Measurements from ENCODE around the gene AP2A2.

The AP2A2 gene

DNA sequence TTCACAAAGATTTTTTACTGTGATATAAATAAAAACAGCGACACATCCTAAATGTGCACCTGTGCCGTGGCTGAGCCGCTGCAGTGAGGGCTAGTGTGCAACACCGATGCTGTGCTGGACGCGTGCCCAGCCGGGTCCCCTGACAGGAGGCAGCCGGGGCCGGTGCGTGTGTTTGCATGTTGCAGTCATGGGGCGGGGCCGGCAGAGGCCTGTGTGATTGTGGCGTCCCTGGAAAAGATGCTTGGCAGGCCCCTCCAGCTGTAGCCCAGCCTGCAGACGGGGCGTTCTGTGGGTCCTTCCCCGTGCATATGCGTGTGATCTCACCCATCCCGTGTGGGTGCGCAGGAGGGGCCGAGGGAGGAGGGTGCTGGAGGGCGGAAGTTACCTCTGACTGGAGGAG lies 80.3 kb downstream of the AP2A2 start:
- ChIA-PET CTCF (no interaction called here), POLR2A (no interaction called here)
- H3K27me3 ChIP-seq (replicated peaks in 2 of 5; ENCODE audit: control insufficient read depth in 4 of 5, insufficient read depth in 5 of 5, low read length in 4 of 5), result no peaks in the 10 kb centered on the region
- no peak for DNase-seq
- no peaks in the 10 kb centered on the region for H3K9me3 ChIP-seq (ENCODE audit: control extremely low read depth in 1 of 5, control insufficient read depth in 4 of 5, insufficient read depth in 2 of 5, low read depth in 1 of 5, low read length in 4 of 5)
- peaks cover 11 to 82% (median 56%) of the 10 kb centered on the region in 4 experiments for H3K36me3 ChIP-seq (ENCODE audit: control insufficient read depth in 4 of 4, insufficient read depth in 4 of 4, low read length in 3 of 4)
- no peaks in the 10 kb centered on the region for H3K4me1 ChIP-seq (ENCODE audit: control extremely low read depth in 1 of 4, control insufficient read depth in 4 of 4, insufficient read depth in 4 of 4, low read length in 3 of 4)
- WGBS (ENCODE audit: insufficient coverage), result 96% methylated on average over 17 of the region's 21 CpGs
- no peak overlapping the region for H3K4me3 ChIP-seq (ENCODE audit: control insufficient read depth in 1 of 7, extremely low read depth in 1 of 7, insufficient read depth in 4 of 7, low read depth in 2 of 7, low read length in 6 of 7)
- no peak overlapping the region for H3K27ac ChIP-seq (ENCODE audit: insufficient read depth in 1 of 2, low read depth in 1 of 2, low read length in 2 of 2, poor library complexity in 1 of 2, severe bottlenecking in 2 of 2)

DNA sequence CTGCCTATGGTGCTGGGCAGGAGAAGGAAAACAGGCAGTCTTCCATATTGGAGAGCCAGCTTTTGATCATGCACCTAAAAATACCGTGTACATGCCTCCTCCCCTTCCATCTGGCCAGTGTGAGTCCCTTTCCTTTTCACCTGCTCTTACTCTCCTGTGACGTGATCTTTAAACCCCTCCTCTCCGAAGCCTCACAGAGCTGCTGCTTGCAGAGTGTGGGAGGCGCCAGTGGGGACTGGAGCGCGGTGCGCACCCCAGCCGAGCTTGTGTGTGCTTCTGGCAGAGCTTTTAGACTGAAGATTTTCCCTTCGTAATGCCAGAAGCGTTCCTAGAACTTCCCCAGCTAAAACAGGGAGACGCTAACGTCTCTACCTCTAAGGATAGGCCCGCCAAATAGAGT lies 81.1 kb downstream of the AP2A2 start:
- ChIA-PET POLR2A (no interaction called here), CTCF (no interaction called here)
- Histone ChIP-seq H3K27ac (ENCODE audit: insufficient read depth in 1 of 2, low read depth in 1 of 2, low read length in 2 of 2, poor library complexity in 1 of 2, severe bottlenecking in 2 of 2) (no peak overlapping the region), H3K4me3 (ENCODE audit: control insufficient read depth in 1 of 7, extremely low read depth in 1 of 7, insufficient read depth in 4 of 7, low read depth in 2 of 7, low read length in 6 of 7) (no peak overlapping the region), H3K9me3 (ENCODE audit: control extremely low read depth in 1 of 5, control insufficient read depth in 4 of 5, insufficient read depth in 2 of 5, low read depth in 1 of 5, low read length in 4 of 5) (no peaks in the 10 kb centered on the region), H3K4me1 (ENCODE audit: control extremely low read depth in 1 of 4, control insufficient read depth in 4 of 4, insufficient read depth in 4 of 4, low read length in 3 of 4) (no peaks in the 10 kb centered on the region), H3K27me3 (replicated peaks in 2 of 5; ENCODE audit: control insufficient read depth in 4 of 5, insufficient read depth in 5 of 5, low read length in 4 of 5) (no peaks in the 10 kb centered on the region), H3K36me3 (ENCODE audit: control insufficient read depth in 4 of 4, insufficient read depth in 4 of 4, low read length in 3 of 4) (peaks cover 11 to 82% (median 57%) of the 10 kb centered on the region in 4 experiments)
- no peak for DNase-seq
- WGBS (ENCODE audit: insufficient coverage), result 96% methylated on average over 13 of the region's 13 CpGs

- Histone ChIP-seq H3K27ac (ENCODE audit: insufficient read depth in 1 of 2, low read depth in 1 of 2, low read length in 2 of 2, poor library complexity in 1 of 2, severe bottlenecking in 2 of 2) (no peak overlapping the region), H3K4me1 (ENCODE audit: control extremely low read depth in 1 of 4, control insufficient read depth in 4 of 4, insufficient read depth in 4 of 4, low read length in 3 of 4) (no peaks in the 10 kb centered on the region), H3K36me3 (ENCODE audit: control insufficient read depth in 4 of 4, insufficient read depth in 4 of 4, low read length in 3 of 4) (peaks cover 9 to 80% (median 57%) of the 10 kb centered on the region in 4 experiments), H3K4me3 (ENCODE audit: control insufficient read depth in 1 of 7, extremely low read depth in 1 of 7, insufficient read depth in 4 of 7, low read depth in 2 of 7, low read length in 6 of 7) (no peak overlapping the region), H3K27me3 (replicated peaks in 2 of 5; ENCODE audit: control insufficient read depth in 4 of 5, insufficient read depth in 5 of 5, low read length in 4 of 5) (no peaks in the 10 kb centered on the region), H3K9me3 (ENCODE audit: control extremely low read depth in 1 of 5, control insufficient read depth in 4 of 5, insufficient read depth in 2 of 5, low read depth in 1 of 5, low read length in 4 of 5) (no peaks in the 10 kb centered on the region)
- ChIA-PET CTCF (interaction anchor here (1.2 kb wide), 1 partner anchor 8 kb away, joined by 3 read pairs; no protein-coding TSS in a partner anchor), POLR2A (no interaction called here)
- no peak for DNase-seq
- 97% methylated on average over 10 of the region's 10 CpGs for WGBS (ENCODE audit: insufficient coverage)
Observed at GRCh38 chr11:1007279-1007678, 81.6 kb downstream of the AP2A2 start.

DNA sequence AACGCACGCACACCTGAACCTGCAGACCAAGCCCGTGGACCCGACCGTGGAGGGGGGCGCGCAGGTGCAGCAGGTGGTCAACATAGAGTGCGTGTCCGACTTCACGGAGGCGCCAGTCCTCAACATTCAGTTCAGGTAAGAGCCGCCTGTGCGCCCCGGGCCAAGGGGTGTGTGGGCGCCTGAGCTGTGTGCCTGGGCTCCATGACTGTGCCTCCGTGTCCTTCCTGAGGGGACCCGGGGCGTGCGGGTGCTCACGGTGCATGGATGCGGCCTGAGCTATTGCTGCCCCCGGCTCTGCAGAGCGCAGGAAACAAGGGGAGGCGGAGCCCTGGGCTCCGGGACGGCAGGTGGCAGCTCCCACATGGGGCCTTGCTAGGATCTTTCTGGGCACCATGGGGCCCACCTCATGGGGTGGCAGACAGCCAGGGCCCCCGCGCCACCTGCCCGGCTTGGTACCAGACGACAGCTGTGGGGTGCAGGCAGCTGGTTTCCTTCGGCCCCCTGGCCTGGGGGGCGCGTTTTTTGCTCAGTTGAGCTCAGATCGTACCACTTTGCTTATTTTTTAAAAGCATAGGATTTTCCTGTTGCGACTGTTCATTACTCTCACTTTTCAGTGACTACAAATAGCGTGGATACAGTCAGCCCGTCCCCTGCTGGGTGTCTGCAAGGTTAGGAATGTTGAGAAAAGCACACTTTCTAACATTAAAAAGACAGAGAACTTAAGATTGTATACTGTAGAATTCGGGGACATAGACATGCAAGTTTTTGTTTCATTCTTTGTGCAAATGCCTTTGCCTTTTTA lies 82.5 kb downstream of the AP2A2 start:
- Histone ChIP-seq H3K4me1 (ENCODE audit: control extremely low read depth in 1 of 4, control insufficient read depth in 4 of 4, insufficient read depth in 4 of 4, low read length in 3 of 4) (no peaks in the 10 kb centered on the region), H3K36me3 (ENCODE audit: control insufficient read depth in 4 of 4, insufficient read depth in 4 of 4, low read length in 3 of 4) (peaks cover 7 to 74% (median 53%) of the 10 kb centered on the region in 4 experiments), H3K27me3 (replicated peaks in 2 of 5; ENCODE audit: control insufficient read depth in 4 of 5, insufficient read depth in 5 of 5, low read length in 4 of 5) (no peaks in the 10 kb centered on the region), H3K4me3 (ENCODE audit: control insufficient read depth in 1 of 7, extremely low read depth in 1 of 7, insufficient read depth in 4 of 7, low read depth in 2 of 7, low read length in 6 of 7) (no peak overlapping the region), H3K27ac (ENCODE audit: insufficient read depth in 1 of 2, low read depth in 1 of 2, low read length in 2 of 2, poor library complexity in 1 of 2, severe bottlenecking in 2 of 2) (no peak overlapping the region), H3K9me3 (ENCODE audit: control extremely low read depth in 1 of 5, control insufficient read depth in 4 of 5, insufficient read depth in 2 of 5, low read depth in 1 of 5, low read length in 4 of 5) (no peaks in the 10 kb centered on the region)
- WGBS (ENCODE audit: insufficient coverage), result 96% methylated on average over 34 of the region's 38 CpGs
- DNase-seq, result no peak
- ChIA-PET CTCF (interaction anchor here (1.2 kb wide), 1 partner anchor 9 kb away, joined by 3 read pairs; no protein-coding TSS in a partner anchor), POLR2A (no interaction called here)

GRCh38 chr11:1008803-1009145 lies 83.1 kb downstream of the AP2A2 start:
- 94% methylated on average over 10 of the region's 11 CpGs for WGBS (ENCODE audit: insufficient coverage)
- Histone ChIP-seq H3K36me3 (ENCODE audit: control insufficient read depth in 4 of 4, insufficient read depth in 4 of 4, low read length in 3 of 4) (peaks cover 5 to 73% (median 51%) of the 10 kb centered on the region in 4 experiments), H3K27ac (ENCODE audit: insufficient read depth in 1 of 2, low read depth in 1 of 2, low read length in 2 of 2, poor library complexity in 1 of 2, severe bottlenecking in 2 of 2) (no peak overlapping the region), H3K4me1 (ENCODE audit: control extremely low read depth in 1 of 4, control insufficient read depth in 4 of 4, insufficient read depth in 4 of 4, low read length in 3 of 4) (no peaks in the 10 kb centered on the region), H3K27me3 (replicated peaks in 2 of 5; ENCODE audit: control insufficient read depth in 4 of 5, insufficient read depth in 5 of 5, low read length in 4 of 5) (no peaks in the 10 kb centered on the region), H3K4me3 (ENCODE audit: control insufficient read depth in 1 of 7, extremely low read depth in 1 of 7, insufficient read depth in 4 of 7, low read depth in 2 of 7, low read length in 6 of 7) (no peak overlapping the region), H3K9me3 (ENCODE audit: control extremely low read depth in 1 of 5, control insufficient read depth in 4 of 5, insufficient read depth in 2 of 5, low read depth in 1 of 5, low read length in 4 of 5) (no peaks in the 10 kb centered on the region)
- CTCF ChIA-PET, result no interaction called here
- no peak for DNase-seq
- POLR2A ChIA-PET, result interaction anchor here (0.6 kb wide), 1 partner anchor 96 kb away, joined by 3 read pairs; no protein-coding TSS in a partner anchor

- CTCF ChIA-PET, result no interaction called here
- no peak overlapping the region for H3K4me3 ChIP-seq (ENCODE audit: control insufficient read depth in 1 of 7, extremely low read depth in 1 of 7, insufficient read depth in 4 of 7, low read depth in 2 of 7, low read length in 6 of 7)
- 97% methylated on average over 33 of the region's 33 CpGs for WGBS (ENCODE audit: insufficient coverage)
- no peaks in the 10 kb centered on the region for H3K9me3 ChIP-seq (ENCODE audit: control extremely low read depth in 1 of 5, control insufficient read depth in 4 of 5, insufficient read depth in 2 of 5, low read depth in 1 of 5, low read length in 4 of 5)
- H3K27me3 ChIP-seq (replicated peaks in 2 of 5; ENCODE audit: control insufficient read depth in 4 of 5, insufficient read depth in 5 of 5, low read length in 4 of 5), result no peaks in the 10 kb centered on the region
- DNase-seq, result no peak
- POLR2A ChIA-PET, result interaction anchor here (0.6 kb wide), 1 partner anchor 95 kb away, joined by 3 read pairs; no protein-coding TSS in a partner anchor
- no peak overlapping the region for H3K27ac ChIP-seq (ENCODE audit: insufficient read depth in 1 of 2, low read depth in 1 of 2, low read length in 2 of 2, poor library complexity in 1 of 2, severe bottlenecking in 2 of 2)
- H3K36me3 ChIP-seq (ENCODE audit: control insufficient read depth in 4 of 4, insufficient read depth in 4 of 4, low read length in 3 of 4), result peaks cover 5 to 73% (median 49%) of the 10 kb centered on the region in 4 experiments
- no peaks in the 10 kb centered on the region for H3K4me1 ChIP-seq (ENCODE audit: control extremely low read depth in 1 of 4, control insufficient read depth in 4 of 4, insufficient read depth in 4 of 4, low read length in 3 of 4)
Observed at GRCh38 chr11:1009371-1009770, 83.7 kb downstream of the AP2A2 start.

DNA sequence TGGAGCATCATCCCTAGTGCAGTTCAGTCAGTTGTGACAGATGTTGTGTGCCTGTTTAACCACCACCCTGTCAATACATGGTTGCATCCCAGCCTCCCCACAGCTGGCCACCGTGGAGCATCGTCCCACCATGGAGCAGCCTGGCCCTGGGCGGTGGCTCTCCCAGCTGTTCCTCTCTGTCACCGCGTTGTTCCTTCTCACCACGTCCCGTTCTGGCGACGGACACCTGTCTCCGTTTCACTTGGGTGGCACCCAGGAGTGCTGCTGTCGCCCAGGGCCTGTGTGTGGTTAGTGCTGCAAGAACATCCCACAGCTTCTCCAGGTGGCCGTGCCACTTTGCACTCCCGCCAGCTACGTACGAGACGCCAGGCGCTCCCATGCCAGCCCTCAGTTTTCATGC lies 84.3 kb downstream of the AP2A2 start:
- ChIA-PET POLR2A (no interaction called here), CTCF (no interaction called here)
- Histone ChIP-seq H3K4me1 (ENCODE audit: control extremely low read depth in 1 of 4, control insufficient read depth in 4 of 4, insufficient read depth in 4 of 4, low read length in 3 of 4) (no peaks in the 10 kb centered on the region), H3K27ac (ENCODE audit: insufficient read depth in 1 of 2, low read depth in 1 of 2, low read length in 2 of 2, poor library complexity in 1 of 2, severe bottlenecking in 2 of 2) (no peak overlapping the region), H3K27me3 (replicated peaks in 2 of 5; ENCODE audit: control insufficient read depth in 4 of 5, insufficient read depth in 5 of 5, low read length in 4 of 5) (no peaks in the 10 kb centered on the region), H3K4me3 (ENCODE audit: control insufficient read depth in 1 of 7, extremely low read depth in 1 of 7, insufficient read depth in 4 of 7, low read depth in 2 of 7, low read length in 6 of 7) (no peak overlapping the region), H3K9me3 (ENCODE audit: control extremely low read depth in 1 of 5, control insufficient read depth in 4 of 5, insufficient read depth in 2 of 5, low read depth in 1 of 5, low read length in 4 of 5) (no peaks in the 10 kb centered on the region), H3K36me3 (ENCODE audit: control insufficient read depth in 4 of 4, insufficient read depth in 4 of 4, low read length in 3 of 4) (peaks cover 2 to 68% (median 44%) of the 10 kb centered on the region in 4 experiments)
- DNase-seq, result no peak
- WGBS (ENCODE audit: insufficient coverage), result 98% methylated on average over 13 of the region's 17 CpGs

All from common myeloid progenitor, CD34-positive (primary cell).